ENCODE measurements around the gene PTPN14.

PTPN14 gene

DNA sequence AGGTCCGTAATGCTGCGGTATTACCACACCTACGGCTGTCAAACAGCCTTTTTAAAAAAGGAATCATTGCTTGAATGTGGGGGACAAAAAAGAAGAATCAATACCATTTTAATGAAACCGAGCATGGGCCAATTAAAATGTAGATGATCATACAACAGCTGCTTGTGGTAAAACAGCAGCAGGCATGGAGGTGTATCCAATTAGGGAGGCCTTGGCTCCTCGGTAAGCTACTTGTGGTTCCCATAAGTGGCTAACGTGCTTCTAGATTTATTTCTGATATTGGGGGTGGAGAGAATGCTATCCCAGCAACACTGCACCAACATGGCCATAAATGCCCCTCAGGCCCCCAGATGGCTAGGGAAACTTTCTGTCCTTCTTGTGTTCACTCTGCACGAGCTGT lies 1.8 kb downstream of the PTPN14 start:
- no peak overlapping the region for H3K27ac ChIP-seq (ENCODE audit: low read length)
- DNase-seq: no peak
- peaks cover 56% of the 10 kb centered on the region for H3K4me1 ChIP-seq (ENCODE audit: insufficient read depth, low read length)
- TF ChIP-seq, protein P1, sequence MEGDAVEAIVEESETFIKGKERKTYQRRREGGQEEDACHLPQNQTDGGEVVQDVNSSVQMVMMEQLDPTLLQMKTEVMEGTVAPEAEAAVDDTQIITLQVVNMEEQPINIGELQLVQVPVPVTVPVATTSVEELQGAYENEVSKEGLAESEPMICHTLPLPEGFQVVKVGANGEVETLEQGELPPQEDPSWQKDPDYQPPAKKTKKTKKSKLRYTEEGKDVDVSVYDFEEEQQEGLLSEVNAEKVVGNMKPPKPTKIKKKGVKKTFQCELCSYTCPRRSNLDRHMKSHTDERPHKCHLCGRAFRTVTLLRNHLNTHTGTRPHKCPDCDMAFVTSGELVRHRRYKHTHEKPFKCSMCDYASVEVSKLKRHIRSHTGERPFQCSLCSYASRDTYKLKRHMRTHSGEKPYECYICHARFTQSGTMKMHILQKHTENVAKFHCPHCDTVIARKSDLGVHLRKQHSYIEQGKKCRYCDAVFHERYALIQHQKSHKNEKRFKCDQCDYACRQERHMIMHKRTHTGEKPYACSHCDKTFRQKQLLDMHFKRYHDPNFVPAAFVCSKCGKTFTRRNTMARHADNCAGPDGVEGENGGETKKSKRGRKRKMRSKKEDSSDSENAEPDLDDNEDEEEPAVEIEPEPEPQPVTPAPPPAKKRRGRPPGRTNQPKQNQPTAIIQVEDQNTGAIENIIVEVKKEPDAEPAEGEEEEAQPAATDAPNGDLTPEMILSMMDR (IDR thresholded peaks at IDR 0.05; ENCODE audit: borderline replicate concordance, extremely low read depth, low read length, poor library complexity, severe bottlenecking): no peak
- no peak for TF ChIP-seq EZH2 (IDR thresholded peaks at IDR 0.05; ENCODE audit: borderline replicate concordance, low read depth, low read length, severe bottlenecking)
- H2AFZ ChIP-seq (ENCODE audit: low read depth, low read length): no peak overlapping the region
- no peak overlapping the region for H3K9ac ChIP-seq (ENCODE audit: low read depth, low read length)
- H3K4me2 ChIP-seq (ENCODE audit: insufficient read depth, low read length): peak overlapping the region; percentile 90; the same call in 1 of the 2 replicates
- H3K79me2 ChIP-seq (ENCODE audit: insufficient read depth, low read length): no peaks in the 10 kb centered on the region
- no peaks in the 10 kb centered on the region for H3K36me3 ChIP-seq (ENCODE audit: insufficient read depth, low read length)
- peak overlapping the region in 1 of 2 experiments; percentile 69; a peak in 1 of 4 replicates for H3K4me3 ChIP-seq (ENCODE audit: low read depth in 1 of 2, low read length in 2 of 2)
- no peaks in the 10 kb centered on the region for H3K27me3 ChIP-seq (ENCODE audit: insufficient read depth, low read length, poor library complexity)
- H4K20me1 ChIP-seq (ENCODE audit: insufficient read depth, low read length): no peaks in the 10 kb centered on the region; the same call in 1 of the 2 replicates
- no peak for ATAC-seq (ENCODE audit: insufficient read depth, low read depth)
- H3K9me3 ChIP-seq (ENCODE audit: insufficient read depth, low read length, severe bottlenecking): no peaks in the 10 kb centered on the region

GRCh38 chr1:214548988-214549387 lies 2.4 kb downstream of the PTPN14 start:
- H3K4me1 ChIP-seq (ENCODE audit: insufficient read depth, low read length): peaks cover 58% of the 10 kb centered on the region
- H3K4me2 ChIP-seq (ENCODE audit: insufficient read depth, low read length): 0 out of 2 replicates have a peak overlapping the region, but pooled peaks have one; percentile 90
- no peak overlapping the region for H3K9ac ChIP-seq (ENCODE audit: low read depth, low read length)
- H3K27me3 ChIP-seq (ENCODE audit: insufficient read depth, low read length, poor library complexity): no peaks in the 10 kb centered on the region
- H3K27ac ChIP-seq (ENCODE audit: low read length): no peak overlapping the region
- H3K79me2 ChIP-seq (ENCODE audit: insufficient read depth, low read length): no peaks in the 10 kb centered on the region
- H2AFZ ChIP-seq (ENCODE audit: low read depth, low read length): no peak overlapping the region
- no peaks in the 10 kb centered on the region; the same call in 1 of the 2 replicates for H4K20me1 ChIP-seq (ENCODE audit: insufficient read depth, low read length)
- DNase-seq (no peak), ATAC-seq (ENCODE audit: insufficient read depth, low read depth) (no peak)
- no peaks in the 10 kb centered on the region for H3K36me3 ChIP-seq (ENCODE audit: insufficient read depth, low read length)
- no peak overlapping the region for H3K4me3 ChIP-seq (ENCODE audit: low read depth in 1 of 2, low read length in 2 of 2)
- H3K9me3 ChIP-seq (ENCODE audit: insufficient read depth, low read length, severe bottlenecking): no peaks in the 10 kb centered on the region
- TF ChIP-seq, protein P1 (IDR thresholded peaks at IDR 0.05; ENCODE audit: borderline replicate concordance, extremely low read depth, low read length, poor library complexity, severe bottlenecking): no peak
- TF ChIP-seq EZH2 (IDR thresholded peaks at IDR 0.05; ENCODE audit: borderline replicate concordance, low read depth, low read length, severe bottlenecking): no peak

DNA sequence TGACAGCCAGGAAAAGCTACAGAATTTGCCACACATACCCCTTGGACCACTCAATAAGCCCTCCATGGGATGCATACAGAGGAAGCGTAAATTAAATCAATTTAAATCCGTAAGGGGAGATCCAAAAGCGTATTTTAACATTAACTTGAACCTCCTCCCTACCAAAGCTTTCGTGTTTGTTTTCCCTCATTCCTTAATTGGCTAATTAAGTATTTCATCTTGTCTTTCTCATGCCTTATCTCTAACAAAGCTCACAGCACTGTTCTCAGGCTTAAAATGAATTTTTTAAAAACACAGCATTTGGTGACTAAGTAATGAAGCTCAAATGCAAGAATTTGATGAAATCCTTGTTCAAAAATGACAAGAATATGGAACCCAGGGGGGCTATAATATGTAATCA lies 3.1 kb downstream of the PTPN14 start:
- Histone ChIP-seq H4K20me1 (ENCODE audit: insufficient read depth, low read length) (no peaks in the 10 kb centered on the region; the same call in 1 of the 2 replicates), H3K9ac (ENCODE audit: low read depth, low read length) (no peak overlapping the region), H3K4me3 (ENCODE audit: low read depth in 1 of 2, low read length in 2 of 2) (no peak overlapping the region), H2AFZ (ENCODE audit: low read depth, low read length) (no peak overlapping the region), H3K27me3 (ENCODE audit: insufficient read depth, low read length, poor library complexity) (no peaks in the 10 kb centered on the region), H3K79me2 (ENCODE audit: insufficient read depth, low read length) (no peaks in the 10 kb centered on the region), H3K9me3 (ENCODE audit: insufficient read depth, low read length, severe bottlenecking) (no peaks in the 10 kb centered on the region), H3K4me1 (ENCODE audit: insufficient read depth, low read length) (peaks cover 58% of the 10 kb centered on the region), H3K4me2 (ENCODE audit: insufficient read depth, low read length) (peak overlapping the region; percentile 2; the same call in 1 of the 2 replicates), H3K27ac (ENCODE audit: low read length) (no peak overlapping the region), H3K36me3 (ENCODE audit: insufficient read depth, low read length) (no peaks in the 10 kb centered on the region)
- ATAC-seq (ENCODE audit: insufficient read depth, low read depth) (no peak), DNase-seq (no peak)
- TF ChIP-seq, protein P1 (IDR thresholded peaks at IDR 0.05; ENCODE audit: borderline replicate concordance, extremely low read depth, low read length, poor library complexity, severe bottlenecking): no peak
- TF ChIP-seq EZH2 (IDR thresholded peaks at IDR 0.05; ENCODE audit: borderline replicate concordance, low read depth, low read length, severe bottlenecking): no peak
